Measurements from ENCODE around the gene PCNP. TPM values are rescaled to one million over a fixed set of nuclear protein-coding genes. Genes with fewer than 3 reads are reported as not detected.

PCNP gene
- total RNA-seq, 4 donors from 2014 or later: 57.6 to 68.6 (median 63.2) TPM

DNA sequence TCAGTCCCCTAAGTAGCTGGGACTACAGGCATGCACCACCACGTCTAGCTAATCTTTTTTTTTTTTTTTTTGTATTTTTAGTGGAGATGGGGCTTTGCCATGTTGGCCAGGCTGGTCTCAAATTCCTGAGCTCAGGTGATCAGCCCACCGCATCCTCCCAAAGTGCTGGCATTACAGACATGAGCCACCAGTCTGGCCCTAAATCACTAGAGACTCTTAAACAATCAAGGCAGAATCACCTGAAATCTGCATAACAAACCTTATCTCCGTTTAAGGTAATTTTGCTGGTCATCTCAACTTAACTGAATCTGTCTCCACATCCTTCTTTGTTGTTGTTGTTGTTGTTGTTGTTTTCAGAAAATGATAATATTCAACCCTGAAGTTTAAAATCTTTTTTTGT is 17.9 kb upstream of the PCNP start:
- in situ Hi-C loops (cut with MboI; ENCODE audit: low sequenced_read_pairs in 4 of 4): no loop called here
- no peak for ATAC-seq
- intact Hi-C loops (cut with DNase I; ENCODE audit: low total_unique reads): no loop called here

DNA sequence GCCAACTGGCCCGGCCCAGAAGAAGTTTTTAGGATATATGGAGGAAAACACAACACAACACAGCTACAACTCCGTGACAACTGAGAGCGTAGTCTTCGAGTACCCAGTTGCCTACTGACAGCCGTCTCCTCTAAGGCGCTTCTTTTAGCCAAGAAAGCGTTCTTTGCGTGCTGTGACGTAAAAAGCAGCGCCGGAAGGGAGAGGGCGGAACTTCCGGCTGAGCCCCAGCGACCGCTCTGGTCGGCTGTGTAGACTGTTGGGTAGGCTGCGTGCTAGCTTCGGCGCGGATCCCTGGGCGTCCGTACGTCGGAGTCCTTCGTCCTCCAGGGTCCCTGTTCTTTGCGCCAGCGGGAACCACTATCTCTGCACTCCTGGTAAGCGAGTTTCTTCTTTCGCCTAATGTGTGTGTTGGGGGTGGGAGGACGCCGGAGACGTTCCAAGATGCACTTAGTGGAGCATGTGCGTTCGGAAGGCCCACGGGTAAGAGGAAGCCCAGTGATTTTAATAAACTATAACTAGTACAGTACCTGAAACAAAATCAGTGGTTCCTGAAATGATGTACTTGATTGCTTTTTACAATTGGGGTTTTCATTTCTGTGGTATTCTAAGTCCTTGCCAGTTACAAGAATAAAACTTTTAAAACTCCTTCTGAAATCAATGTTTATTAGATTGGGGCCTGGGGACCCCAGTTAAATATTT is 12.2 kb upstream of the PCNP start, which contains the start of gene TRMT10C:
TRMT10C (plus strand) TSS at position 239 of the 699 bp plus-strand sequence. CDS start 2,914 bp downstream, outside the sequence.
- Histone ChIP-seq H3K36me3 (peaks cover 0 to 7% of the 10 kb centered on the region in 2 donors), H3K4me1 (peaks cover 13 to 16% of the 10 kb centered on the region in 2 donors), H3K9me3 (no peaks in the 10 kb centered on the region), H3K4me3 (peak within 1 kb of the TSS; percentile 85 to 99 (median 94)), H3K27ac (peak within 1 kb of the TSS; percentile 87 to 93 (median 92)), H3K27me3 (peaks cover 0 to 21% (median 11%) of the 10 kb centered on the region in 3 donors)
- ATAC-seq: peak; percentile 99 to 100
- peak; percentile 73 to 83 for TF ChIP-seq POLR2A (IDR thresholded peaks at IDR 0.05)
- TF ChIP-seq, protein P1, sequence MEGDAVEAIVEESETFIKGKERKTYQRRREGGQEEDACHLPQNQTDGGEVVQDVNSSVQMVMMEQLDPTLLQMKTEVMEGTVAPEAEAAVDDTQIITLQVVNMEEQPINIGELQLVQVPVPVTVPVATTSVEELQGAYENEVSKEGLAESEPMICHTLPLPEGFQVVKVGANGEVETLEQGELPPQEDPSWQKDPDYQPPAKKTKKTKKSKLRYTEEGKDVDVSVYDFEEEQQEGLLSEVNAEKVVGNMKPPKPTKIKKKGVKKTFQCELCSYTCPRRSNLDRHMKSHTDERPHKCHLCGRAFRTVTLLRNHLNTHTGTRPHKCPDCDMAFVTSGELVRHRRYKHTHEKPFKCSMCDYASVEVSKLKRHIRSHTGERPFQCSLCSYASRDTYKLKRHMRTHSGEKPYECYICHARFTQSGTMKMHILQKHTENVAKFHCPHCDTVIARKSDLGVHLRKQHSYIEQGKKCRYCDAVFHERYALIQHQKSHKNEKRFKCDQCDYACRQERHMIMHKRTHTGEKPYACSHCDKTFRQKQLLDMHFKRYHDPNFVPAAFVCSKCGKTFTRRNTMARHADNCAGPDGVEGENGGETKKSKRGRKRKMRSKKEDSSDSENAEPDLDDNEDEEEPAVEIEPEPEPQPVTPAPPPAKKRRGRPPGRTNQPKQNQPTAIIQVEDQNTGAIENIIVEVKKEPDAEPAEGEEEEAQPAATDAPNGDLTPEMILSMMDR (IDR thresholded peaks at IDR 0.05 in 4 of 5, conservative IDR thresholded peaks at IDR 0.05 in 1 of 5): no peak
- intact Hi-C loops (cut with DNase I; ENCODE audit: low total_unique reads) (loop anchor here (1.0 to 2.0 kb wide), 2 partner anchors 13 to 49 kb away; partner anchors contain the start of genes PCNP and SENP7), in situ Hi-C loops (cut with MboI; ENCODE audit: low sequenced_read_pairs in 4 of 4) (loop anchor here in 1 of 4 donors (10.0 kb wide), 1 partner anchor 123 kb away; the partner anchor contains the start of gene RPL24)
- DNase-seq: peak; percentile 82 to 90

More for the DNA sequence above, 17.9 kb upstream of the PCNP start:
- no peaks in the 10 kb centered on the region for H3K4me1 ChIP-seq
- no peak overlapping the region for H3K27ac ChIP-seq
- H3K9me3 ChIP-seq: no peaks in the 10 kb centered on the region
- peaks cover 0 to 32% (median 12%) of the 10 kb centered on the region in 3 donors for H3K27me3 ChIP-seq
- no peak for DNase-seq
- H3K36me3 ChIP-seq: no peaks in the 10 kb centered on the region
- TF ChIP-seq POLR2A (IDR thresholded peaks at IDR 0.05): no peak
- TF ChIP-seq, protein P1 (IDR thresholded peaks at IDR 0.05 in 4 of 5, conservative IDR thresholded peaks at IDR 0.05 in 1 of 5): no peak
- H3K4me3 ChIP-seq: no peak overlapping the region

DNA sequence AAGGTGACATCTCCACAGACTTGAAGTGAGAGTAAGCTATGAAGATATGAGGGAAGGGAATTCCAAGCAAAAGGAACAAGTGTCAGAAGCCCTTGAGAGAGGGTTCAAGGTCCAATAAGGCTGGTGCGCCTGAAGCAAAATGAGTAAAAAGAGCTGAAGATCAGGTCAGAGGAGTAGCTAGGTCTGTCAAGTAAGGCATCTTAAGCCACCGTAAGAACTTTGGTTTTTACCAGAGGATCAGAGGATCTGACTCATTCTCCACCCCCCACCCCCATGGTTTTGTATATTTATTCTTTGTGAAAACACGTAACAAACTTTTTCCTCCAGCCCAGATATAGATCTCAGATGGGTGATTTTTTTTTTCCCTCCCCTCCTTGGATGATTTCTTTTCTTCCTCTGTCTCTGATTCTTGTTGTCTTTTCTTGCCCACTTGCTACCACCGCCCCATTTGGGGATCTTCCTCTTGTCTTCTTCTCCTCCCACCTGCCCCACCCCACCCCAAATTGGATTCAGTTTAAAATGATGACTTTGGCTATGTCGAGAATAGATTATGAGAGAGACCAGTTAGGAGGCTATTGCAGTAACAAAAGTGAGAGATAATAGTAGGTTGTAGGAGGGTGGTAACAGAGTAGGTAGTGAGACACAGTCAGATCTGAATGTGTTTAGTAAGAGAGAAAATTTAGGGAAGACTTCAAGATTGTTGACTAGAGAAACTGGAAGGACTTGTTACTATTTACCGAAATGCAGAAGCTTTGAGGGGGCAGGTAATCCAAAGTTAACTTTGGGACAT is 6.3 kb upstream of the PCNP start:
- Histone ChIP-seq H3K27me3 (no peaks in the 10 kb centered on the region), H3K27ac (no peak overlapping the region), H3K9me3 (no peaks in the 10 kb centered on the region), H3K36me3 (peaks cover 0 to 7% of the 10 kb centered on the region in 2 donors), H3K4me3 (no peak overlapping the region), H3K4me1 (peaks cover 14 to 15% of the 10 kb centered on the region in 2 donors)
- ATAC-seq: no peak
- TF ChIP-seq, protein P1 (IDR thresholded peaks at IDR 0.05 in 4 of 5, conservative IDR thresholded peaks at IDR 0.05 in 1 of 5): no peak
- no peak for TF ChIP-seq POLR2A (IDR thresholded peaks at IDR 0.05)
- intact Hi-C loops (cut with DNase I; ENCODE audit: low total_unique reads) (no loop called here), in situ Hi-C loops (cut with MboI; ENCODE audit: low sequenced_read_pairs in 4 of 4) (loop anchor here in 1 of 4 donors (10.0 kb wide), 1 partner anchor 117 kb away; the partner anchor contains the start of gene RPL24)
- DNase-seq: no peak

DNA sequence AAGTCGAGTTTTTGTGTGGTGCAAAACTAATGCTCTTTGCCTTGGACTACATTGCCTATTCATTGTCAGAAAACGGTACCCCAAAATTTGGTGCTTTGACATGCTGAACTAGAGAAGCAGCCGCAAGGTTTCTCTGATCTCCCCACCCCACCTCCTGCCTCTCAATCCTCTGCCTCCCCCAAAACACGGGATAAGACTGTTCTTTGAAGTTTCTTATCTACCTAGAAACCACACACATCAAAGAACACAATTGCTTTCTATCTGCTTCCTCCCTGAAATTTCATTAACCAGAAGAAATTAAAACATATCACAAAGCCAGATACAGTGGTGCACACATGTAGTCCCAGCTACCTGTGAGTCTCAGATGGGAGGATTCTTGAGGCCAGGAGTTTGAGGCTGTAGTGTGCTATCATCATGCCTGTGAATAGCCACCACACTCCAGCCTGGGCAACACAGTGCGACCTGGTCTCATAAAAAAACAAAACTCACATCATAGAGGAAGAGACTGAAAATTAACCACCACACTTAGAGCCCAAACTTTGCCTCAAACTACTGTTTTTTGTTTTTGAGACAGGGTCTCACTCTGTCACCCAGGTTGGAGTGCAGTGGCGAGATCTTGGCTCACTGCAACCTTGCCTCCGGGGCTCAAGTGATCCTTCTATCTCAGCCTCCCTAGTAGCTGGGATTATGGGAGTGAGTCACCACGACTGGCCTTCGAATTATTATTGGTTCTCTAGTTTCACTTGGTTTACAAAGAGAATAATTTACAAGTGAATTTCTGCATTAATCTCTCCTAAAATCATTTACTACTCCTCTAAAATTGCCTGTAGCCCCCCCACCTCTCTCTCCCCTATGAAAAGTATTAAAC is 2.7 kb upstream of the PCNP start:
- intact Hi-C loops (cut with DNase I; ENCODE audit: low total_unique reads) (loop anchor here (10.0 kb wide), 2 partner anchors 274 to 1756 kb away; partner anchors contain the start of genes CMSS1 and NFKBIZ), in situ Hi-C loops (cut with MboI; ENCODE audit: low sequenced_read_pairs in 4 of 4) (loop anchor here in 2 of 4 donors (5.0 to 10.0 kb wide), 2 partner anchors 56 to 116 kb away; partner anchors contain the start of genes SENP7 (in 2 of the 2) and RPL24 (in 1 of the 2))
- Histone ChIP-seq H3K27me3 (no peaks in the 10 kb centered on the region), H3K4me3 (no peak overlapping the region), H3K27ac (no peak overlapping the region), H3K4me1 (peaks cover 19 to 25% of the 10 kb centered on the region in 2 donors), H3K9me3 (no peaks in the 10 kb centered on the region), H3K36me3 (no peaks in the 10 kb centered on the region)
- ATAC-seq (no peak), DNase-seq (no peak)
- TF ChIP-seq, protein P1 (IDR thresholded peaks at IDR 0.05 in 4 of 5, conservative IDR thresholded peaks at IDR 0.05 in 1 of 5): no peak
- no peak for TF ChIP-seq POLR2A (IDR thresholded peaks at IDR 0.05)
